ENCODE measurements around the gene NOP9. TPM values are rescaled to one million over a fixed set of nuclear protein-coding genes. Genes with fewer than 3 reads are reported as not detected.

NOP9 gene
- total RNA-seq, 1 donor from 2014 or later = 23.5 TPM

GRCh38 chr14:24312736-24313507 lies 13.3 kb downstream of the NOP9 start:
- FAIRE-seq (no peak), DNase-seq (ENCODE audit: low read depth) (no peak)
- Histone ChIP-seq H3K79me2 (ENCODE audit: insufficient read depth, low read length) (no peaks in the 10 kb centered on the region), H3K4me1 (ENCODE audit: insufficient read depth, low read length) (peaks cover 25% of the 10 kb centered on the region), H3K4me3 (ENCODE audit: insufficient read depth, low read depth, low read length) (no peak overlapping the region), H3K27me3 (ENCODE audit: insufficient read depth, low read length) (peaks cover 14% of the 10 kb centered on the region), H2AFZ (ENCODE audit: low read depth, low read length) (no peak overlapping the region), H4K20me1 (ENCODE audit: insufficient read depth, low read length) (peaks cover 38% of the 10 kb centered on the region), H3K4me2 (ENCODE audit: low read length) (no peak overlapping the region), H3K9me3 (ENCODE audit: insufficient read depth, low read depth, low read length) (no peaks in the 10 kb centered on the region), H3K9ac (ENCODE audit: low read length) (no peak overlapping the region), H3K36me3 (ENCODE audit: insufficient read depth, low read length) (no peaks in the 10 kb centered on the region), H3K27ac (ENCODE audit: low read depth, low read length) (no peak overlapping the region)
- Mint-ChIP-seq H3K36me3 (ENCODE audit: low read depth, unreplicated experiment) (peaks cover 7% of the 10 kb centered on the region), H3K9me3 (ENCODE audit: unreplicated experiment) (peaks cover 2% of the 10 kb centered on the region), H3K4me3 (ENCODE audit: unreplicated experiment) (no peak overlapping the region), H3K27me3 (ENCODE audit: low read depth, unreplicated experiment) (peaks cover 9% of the 10 kb centered on the region), H3K27ac (ENCODE audit: unreplicated experiment) (no peak overlapping the region), H3K4me1 (ENCODE audit: low read depth, unreplicated experiment) (peaks cover 12% of the 10 kb centered on the region)
- TF ChIP-seq EZH2 (IDR thresholded peaks at IDR 0.05; ENCODE audit: insufficient read depth, low read length) (no peak), CTCF (IDR thresholded peaks at IDR 0.05; ENCODE audit: insufficient read depth, low read depth, low read length) (no peak)

GRCh38 chr14:24313913-24314312 lies 14.3 kb downstream of the NOP9 start:
- no peak for DNase-seq (ENCODE audit: low read depth)
- no peaks in the 10 kb centered on the region for H3K9me3 ChIP-seq (ENCODE audit: insufficient read depth, low read depth, low read length)
- no peak overlapping the region for H3K9ac ChIP-seq (ENCODE audit: low read length)
- H3K79me2 ChIP-seq (ENCODE audit: insufficient read depth, low read length) = no peaks in the 10 kb centered on the region
- Mint-ChIP-seq H3K36me3 (ENCODE audit: low read depth, unreplicated experiment) (peaks cover 7% of the 10 kb centered on the region), H3K27ac (ENCODE audit: unreplicated experiment) (no peak overlapping the region), H3K27me3 (ENCODE audit: low read depth, unreplicated experiment) (peaks cover 11% of the 10 kb centered on the region), H3K4me1 (ENCODE audit: low read depth, unreplicated experiment) (peaks cover 9% of the 10 kb centered on the region), H3K9me3 (ENCODE audit: unreplicated experiment) (peaks cover 2% of the 10 kb centered on the region), H3K4me3 (ENCODE audit: unreplicated experiment) (no peak overlapping the region)
- H4K20me1 ChIP-seq (ENCODE audit: insufficient read depth, low read length) = peaks cover 28% of the 10 kb centered on the region
- no peaks in the 10 kb centered on the region for H3K36me3 ChIP-seq (ENCODE audit: insufficient read depth, low read length)
- TF ChIP-seq EZH2 (IDR thresholded peaks at IDR 0.05; ENCODE audit: insufficient read depth, low read length) (no peak), CTCF (IDR thresholded peaks at IDR 0.05; ENCODE audit: insufficient read depth, low read depth, low read length) (no peak)
- H3K27ac ChIP-seq (ENCODE audit: low read depth, low read length) = no peak overlapping the region
- peaks cover 14% of the 10 kb centered on the region for H3K27me3 ChIP-seq (ENCODE audit: insufficient read depth, low read length)
- peaks cover 25% of the 10 kb centered on the region for H3K4me1 ChIP-seq (ENCODE audit: insufficient read depth, low read length)
- H2AFZ ChIP-seq (ENCODE audit: low read depth, low read length) = no peak overlapping the region
- H3K4me3 ChIP-seq (ENCODE audit: insufficient read depth, low read depth, low read length) = no peak overlapping the region
- FAIRE-seq = no peak
- no peak overlapping the region for H3K4me2 ChIP-seq (ENCODE audit: low read length)

Data from astrocyte (in vitro differentiated cells and primary cell).